Transverse colon (tissue), 3 donors: ENCODE results near the gene COQ2.

Experiments used
- CTCF ChIP-seq, 5 experiments: fragments of 200-600 bp in 3 of 5; fragments of 450-650 bp in 2 of 5; sonication (generic) in 3 of 5; IDR thresholded peaks; 1 replicate in 2 of 5; 2 replicates in 3 of 5; pipeline ENCODE4 v1.5.1; 2016 to 2017; ENCODE audit warnings: antibody characterized with exemption in 5 of 5, inconsistent platforms in 3 of 5, mild to moderate bottlenecking in 2 of 5, moderate library complexity in 1 of 5
- EP300 ChIP-seq: sonication (generic); formaldehyde crosslinking; IDR thresholded peaks from one replicate; pipeline ENCODE4 v1.6.1; 2017; ENCODE audit warnings: antibody characterized with exemption, low read depth

- TF ChIP-seq CTCF (IDR thresholded peaks at IDR 0.05) (no peak), EP300 (no peak)
Measured at GRCh38 chr4:83267830-83268475, 16.6 kb downstream of the COQ2 start.
